ENCODE measurements around the gene MICAL3. TPM values are rescaled to one million over a fixed set of nuclear protein-coding genes. Genes with fewer than 3 reads are reported as not detected.

The MICAL3 gene
- polyA plus RNA-seq, 2 of the 4 experiments (the other 2 are of a cell fraction) = 20.5 to 30.1 TPM

DNA sequence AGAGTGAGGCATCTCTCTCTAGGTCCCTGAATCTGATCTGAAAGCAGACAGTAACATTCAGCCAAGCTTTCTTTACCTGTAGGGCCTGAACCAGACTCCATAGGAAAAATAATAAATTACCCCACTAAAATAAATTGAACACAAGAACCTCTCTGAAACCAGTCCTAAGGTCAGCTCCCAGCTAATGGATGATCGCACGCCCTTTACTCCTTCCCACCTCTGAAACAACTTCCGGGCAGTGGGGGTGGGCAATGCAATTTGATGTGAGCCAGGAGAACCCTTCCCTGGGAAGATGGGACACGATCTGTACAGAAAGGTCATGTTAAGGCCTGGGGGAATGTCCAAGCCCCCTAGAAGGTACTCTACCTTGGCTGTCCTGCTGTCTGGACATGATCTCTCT lies 71.2 kb downstream of the MICAL3 start:
- ChIA-PET CTCF (interaction anchor here (1.3 kb wide), 2 partner anchors 11 to 123 kb away, joined by 3 to 4 read pairs; no protein-coding TSS in a partner anchor), POLR2A (no interaction called here)
- TF ChIP-seq, protein P1, sequence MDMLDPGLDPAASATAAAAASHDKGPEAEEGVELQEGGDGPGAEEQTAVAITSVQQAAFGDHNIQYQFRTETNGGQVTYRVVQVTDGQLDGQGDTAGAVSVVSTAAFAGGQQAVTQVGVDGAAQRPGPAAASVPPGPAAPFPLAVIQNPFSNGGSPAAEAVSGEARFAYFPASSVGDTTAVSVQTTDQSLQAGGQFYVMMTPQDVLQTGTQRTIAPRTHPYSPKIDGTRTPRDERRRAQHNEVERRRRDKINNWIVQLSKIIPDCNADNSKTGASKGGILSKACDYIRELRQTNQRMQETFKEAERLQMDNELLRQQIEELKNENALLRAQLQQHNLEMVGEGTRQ (IDR thresholded peaks at IDR 0.05) = no peak
- TF ChIP-seq, protein P2, sequence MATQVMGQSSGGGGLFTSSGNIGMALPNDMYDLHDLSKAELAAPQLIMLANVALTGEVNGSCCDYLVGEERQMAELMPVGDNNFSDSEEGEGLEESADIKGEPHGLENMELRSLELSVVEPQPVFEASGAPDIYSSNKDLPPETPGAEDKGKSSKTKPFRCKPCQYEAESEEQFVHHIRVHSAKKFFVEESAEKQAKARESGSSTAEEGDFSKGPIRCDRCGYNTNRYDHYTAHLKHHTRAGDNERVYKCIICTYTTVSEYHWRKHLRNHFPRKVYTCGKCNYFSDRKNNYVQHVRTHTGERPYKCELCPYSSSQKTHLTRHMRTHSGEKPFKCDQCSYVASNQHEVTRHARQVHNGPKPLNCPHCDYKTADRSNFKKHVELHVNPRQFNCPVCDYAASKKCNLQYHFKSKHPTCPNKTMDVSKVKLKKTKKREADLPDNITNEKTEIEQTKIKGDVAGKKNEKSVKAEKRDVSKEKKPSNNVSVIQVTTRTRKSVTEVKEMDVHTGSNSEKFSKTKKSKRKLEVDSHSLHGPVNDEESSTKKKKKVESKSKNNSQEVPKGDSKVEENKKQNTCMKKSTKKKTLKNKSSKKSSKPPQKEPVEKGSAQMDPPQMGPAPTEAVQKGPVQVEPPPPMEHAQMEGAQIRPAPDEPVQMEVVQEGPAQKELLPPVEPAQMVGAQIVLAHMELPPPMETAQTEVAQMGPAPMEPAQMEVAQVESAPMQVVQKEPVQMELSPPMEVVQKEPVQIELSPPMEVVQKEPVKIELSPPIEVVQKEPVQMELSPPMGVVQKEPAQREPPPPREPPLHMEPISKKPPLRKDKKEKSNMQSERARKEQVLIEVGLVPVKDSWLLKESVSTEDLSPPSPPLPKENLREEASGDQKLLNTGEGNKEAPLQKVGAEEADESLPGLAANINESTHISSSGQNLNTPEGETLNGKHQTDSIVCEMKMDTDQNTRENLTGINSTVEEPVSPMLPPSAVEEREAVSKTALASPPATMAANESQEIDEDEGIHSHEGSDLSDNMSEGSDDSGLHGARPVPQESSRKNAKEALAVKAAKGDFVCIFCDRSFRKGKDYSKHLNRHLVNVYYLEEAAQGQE (IDR thresholded peaks at IDR 0.05) = no peak
- TF ChIP-seq, protein P3, sequence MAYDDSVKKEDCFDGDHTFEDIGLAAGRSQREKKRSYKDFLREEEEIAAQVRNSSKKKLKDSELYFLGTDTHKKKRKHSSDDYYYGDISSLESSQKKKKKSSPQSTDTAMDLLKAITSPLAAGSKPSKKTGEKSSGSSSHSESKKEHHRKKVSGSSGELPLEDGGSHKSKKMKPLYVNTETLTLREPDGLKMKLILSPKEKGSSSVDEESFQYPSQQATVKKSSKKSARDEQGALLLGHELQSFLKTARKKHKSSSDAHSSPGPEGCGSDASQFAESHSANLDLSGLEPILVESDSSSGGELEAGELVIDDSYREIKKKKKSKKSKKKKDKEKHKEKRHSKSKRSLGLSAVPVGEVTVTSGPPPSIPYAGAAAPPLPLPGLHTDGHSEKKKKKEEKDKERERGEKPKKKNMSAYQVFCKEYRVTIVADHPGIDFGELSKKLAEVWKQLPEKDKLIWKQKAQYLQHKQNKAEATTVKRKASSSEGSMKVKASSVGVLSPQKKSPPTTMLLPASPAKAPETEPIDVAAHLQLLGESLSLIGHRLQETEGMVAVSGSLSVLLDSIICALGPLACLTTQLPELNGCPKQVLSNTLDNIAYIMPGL (CRISPR knock-in tag; IDR thresholded peaks at IDR 0.05; ENCODE audit: borderline replicate concordance) = no peak
- TF ChIP-seq, protein P4, sequence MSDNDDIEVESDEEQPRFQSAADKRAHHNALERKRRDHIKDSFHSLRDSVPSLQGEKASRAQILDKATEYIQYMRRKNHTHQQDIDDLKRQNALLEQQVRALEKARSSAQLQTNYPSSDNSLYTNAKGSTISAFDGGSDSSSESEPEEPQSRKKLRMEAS (IDR thresholded peaks at IDR 0.05) = no peak
- TF ChIP-seq HDAC2 (IDR thresholded peaks at IDR 0.05) = no peak
- no peak for TF ChIP-seq KDM5A (IDR thresholded peaks at IDR 0.05)
- no peak for TF ChIP-seq FOSB (CRISPR knock-in tag; IDR thresholded peaks at IDR 0.05)
- no peak for TF ChIP-seq JUNB (IDR thresholded peaks at IDR 0.05)
- 86% methylated on average over 3 of the region's 4 CpGs for WGBS (ENCODE audit: missing lambda C conversion rate)
- H3K27ac ChIP-seq = peak overlapping the region in 1 of 2 experiments; percentile 35; a peak in 3 of 6 replicates
- no peak overlapping the region for H3K4me2 ChIP-seq
- FAIRE-seq = no peak
- no peak overlapping the region for H3K4me3 ChIP-seq
- no peak for ATAC-seq
- DNase-seq (ENCODE audit: low read depth in 1 of 2, low spot score in 1 of 2) = no peak
- no peaks in the 10 kb centered on the region for H3K9me3 ChIP-seq
- peaks cover 45% of the 10 kb centered on the region for H3K4me1 ChIP-seq

DNA sequence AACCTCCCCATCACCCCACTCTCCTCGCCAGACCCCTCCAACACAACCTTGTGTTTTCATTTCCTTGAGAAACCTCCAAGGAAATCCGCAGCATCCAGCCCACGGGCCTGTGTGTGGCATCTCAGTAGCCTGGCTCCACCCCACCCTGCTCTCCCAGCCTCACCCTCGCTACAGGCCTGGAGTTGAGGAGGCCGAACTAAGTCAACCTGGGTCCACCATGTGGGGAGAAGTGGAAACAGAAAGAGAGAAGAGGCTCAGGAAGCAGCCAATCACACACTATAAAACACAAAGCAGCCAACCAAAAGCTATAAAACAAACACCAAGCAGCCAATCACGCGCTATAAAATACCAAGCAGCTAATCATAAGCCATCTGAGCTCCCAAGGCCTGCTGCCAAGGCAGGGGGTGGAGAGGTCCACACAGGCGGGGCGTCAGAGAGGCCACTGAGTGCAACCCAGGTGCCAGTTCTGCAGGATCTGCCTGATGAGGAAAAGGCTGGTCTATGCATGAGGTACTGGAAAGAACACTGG lies 72.0 kb downstream of the MICAL3 start:
- H3K4me1 ChIP-seq = peaks cover 45% of the 10 kb centered on the region
- POLR2A ChIA-PET = no interaction called here
- WGBS (ENCODE audit: missing lambda C conversion rate) = 90% methylated on average over 7 of the region's 9 CpGs
- H3K4me2 ChIP-seq = no peak overlapping the region
- H3K27ac ChIP-seq = peak overlapping the region in 1 of 2 experiments; percentile 24; a peak in 1 of 6 replicates
- no peaks in the 10 kb centered on the region for H3K9me3 ChIP-seq
- DNase-seq (ENCODE audit: low read depth in 1 of 2, low spot score in 1 of 2) (peak in 1 of 2 experiments; percentile 46), FAIRE-seq (no peak), ATAC-seq (peak in 1 of 2 experiments; percentile 51; a peak in 3 of 6 replicates)
- CTCF ChIA-PET = interaction anchor here (1.3 kb wide), 2 partner anchors 10 to 124 kb away, joined by 3 to 4 read pairs; no protein-coding TSS in a partner anchor
- H3K4me3 ChIP-seq = no peak overlapping the region
- TF ChIP-seq NPAS2 (CRISPR knock-in tag; IDR thresholded peaks at IDR 0.05; ENCODE audit: borderline replicate concordance) = no peak
- no peak for TF ChIP-seq RAD21 (conservative IDR thresholded peaks at IDR 0.05 in 1 of 2, IDR thresholded peaks at IDR 0.05 in 1 of 2)
- TF ChIP-seq, protein P2 (IDR thresholded peaks at IDR 0.05) = no peak
- TF ChIP-seq, protein P5, sequence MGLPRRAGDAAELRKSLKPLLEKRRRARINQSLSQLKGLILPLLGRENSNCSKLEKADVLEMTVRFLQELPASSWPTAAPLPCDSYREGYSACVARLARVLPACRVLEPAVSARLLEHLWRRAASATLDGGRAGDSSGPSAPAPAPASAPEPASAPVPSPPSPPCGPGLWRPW (IDR thresholded peaks at IDR 0.05) = no peak
- TF ChIP-seq ZSCAN20 (CRISPR knock-in tag; IDR thresholded peaks at IDR 0.05) = no peak
- no peak for TF ChIP-seq ZNF302 (CRISPR knock-in tag; IDR thresholded peaks at IDR 0.05)
- TF ChIP-seq, protein P6, sequence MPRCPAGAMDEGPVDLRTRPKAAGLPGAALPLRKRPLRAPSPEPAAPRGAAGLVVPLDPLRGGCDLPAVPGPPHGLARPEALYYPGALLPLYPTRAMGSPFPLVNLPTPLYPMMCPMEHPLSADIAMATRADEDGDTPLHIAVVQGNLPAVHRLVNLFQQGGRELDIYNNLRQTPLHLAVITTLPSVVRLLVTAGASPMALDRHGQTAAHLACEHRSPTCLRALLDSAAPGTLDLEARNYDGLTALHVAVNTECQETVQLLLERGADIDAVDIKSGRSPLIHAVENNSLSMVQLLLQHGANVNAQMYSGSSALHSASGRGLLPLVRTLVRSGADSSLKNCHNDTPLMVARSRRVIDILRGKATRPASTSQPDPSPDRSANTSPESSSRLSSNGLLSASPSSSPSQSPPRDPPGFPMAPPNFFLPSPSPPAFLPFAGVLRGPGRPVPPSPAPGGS (IDR thresholded peaks at IDR 0.05) = no peak
- TF ChIP-seq CHD4 (IDR thresholded peaks at IDR 0.05; ENCODE audit: borderline replicate concordance) = no peak
- no peak for TF ChIP-seq NR3C1 (IDR thresholded peaks at IDR 0.05)
- TF ChIP-seq, protein P7, sequence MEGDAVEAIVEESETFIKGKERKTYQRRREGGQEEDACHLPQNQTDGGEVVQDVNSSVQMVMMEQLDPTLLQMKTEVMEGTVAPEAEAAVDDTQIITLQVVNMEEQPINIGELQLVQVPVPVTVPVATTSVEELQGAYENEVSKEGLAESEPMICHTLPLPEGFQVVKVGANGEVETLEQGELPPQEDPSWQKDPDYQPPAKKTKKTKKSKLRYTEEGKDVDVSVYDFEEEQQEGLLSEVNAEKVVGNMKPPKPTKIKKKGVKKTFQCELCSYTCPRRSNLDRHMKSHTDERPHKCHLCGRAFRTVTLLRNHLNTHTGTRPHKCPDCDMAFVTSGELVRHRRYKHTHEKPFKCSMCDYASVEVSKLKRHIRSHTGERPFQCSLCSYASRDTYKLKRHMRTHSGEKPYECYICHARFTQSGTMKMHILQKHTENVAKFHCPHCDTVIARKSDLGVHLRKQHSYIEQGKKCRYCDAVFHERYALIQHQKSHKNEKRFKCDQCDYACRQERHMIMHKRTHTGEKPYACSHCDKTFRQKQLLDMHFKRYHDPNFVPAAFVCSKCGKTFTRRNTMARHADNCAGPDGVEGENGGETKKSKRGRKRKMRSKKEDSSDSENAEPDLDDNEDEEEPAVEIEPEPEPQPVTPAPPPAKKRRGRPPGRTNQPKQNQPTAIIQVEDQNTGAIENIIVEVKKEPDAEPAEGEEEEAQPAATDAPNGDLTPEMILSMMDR (IDR thresholded peaks at IDR 0.05) = no peak
- no peak for TF ChIP-seq EP300 (IDR thresholded peaks at IDR 0.05)
- no peak for TF ChIP-seq CEBPB (IDR thresholded peaks at IDR 0.05)
- no peak for TF ChIP-seq BHLHE40 (IDR thresholded peaks at IDR 0.05; ENCODE audit: low read depth, low read length)
- TF ChIP-seq, protein P4 (IDR thresholded peaks at IDR 0.05) = no peak
- no peak for TF ChIP-seq ZC3H11A (IDR thresholded peaks at IDR 0.05)
